Parathyroid adenoma (tissue), 2 donors: ENCODE results near the gene LIPC.

ENCODE experiments used
- H2AFZ ChIP-seq: fragments of 300-600 bp; sonication (generic); one replicate; pipeline ENCODE4 v1.7.0; 2017; ENCODE audit warnings: antibody characterized with exemption, mild to moderate bottlenecking
- H3K27ac ChIP-seq: fragments of 300-600 bp; sonication (generic); one replicate; pipeline ENCODE4 v1.7.0; 2017
- H3K27me3 ChIP-seq: fragments of 300-600 bp; sonication (generic); one replicate; pipeline ENCODE4 v1.7.0; 2017; ENCODE audit warnings: low read length; ENCODE audit not compliant: control insufficient read depth, insufficient read depth
- H3K36me3 ChIP-seq: fragments of 300-600 bp; sonication (generic); one replicate; pipeline ENCODE4 v1.7.0; 2017; ENCODE audit warnings: low read length; ENCODE audit not compliant: control insufficient read depth, insufficient read depth
- H3K4me1 ChIP-seq: fragments of 300-600 bp; sonication (generic); one replicate; pipeline ENCODE4 v1.7.0; 2017; ENCODE audit warnings: control low read depth
- H3K4me2 ChIP-seq: fragments of 300-600 bp; sonication (generic); one replicate; pipeline ENCODE4 v1.7.0; 2017; ENCODE audit warnings: low read length
- H3K4me3 ChIP-seq: fragments of 300-600 bp; sonication (generic); one replicate; pipeline ENCODE4 v1.7.0; 2017; ENCODE audit warnings: low read depth, low read length
- H3K79me2 ChIP-seq: fragments of 300-600 bp; sonication (generic); one replicate; pipeline ENCODE4 v1.7.0; 2017; ENCODE audit warnings: control low read depth
- H3K9ac ChIP-seq: fragments of 300-600 bp; sonication (generic); one replicate; pipeline ENCODE4 v1.7.0; 2017; ENCODE audit warnings: mild to moderate bottlenecking
- H3K9me3 ChIP-seq: fragments of 300-600 bp; sonication (generic); one replicate; pipeline ENCODE4 v1.7.0; 2017; ENCODE audit warnings: low read length; ENCODE audit not compliant: control insufficient read depth
- TF ChIP-seq, protein P1 (sequence below): fragments of 300-600 bp; sonication (generic); IDR thresholded peaks from one replicate; pipeline ENCODE4 v1.7.0; 2017; ENCODE audit warnings: antibody characterized with exemption, mild to moderate bottlenecking
- donor health status: primary hyperparathyroidism.

The LIPC gene

DNA sequence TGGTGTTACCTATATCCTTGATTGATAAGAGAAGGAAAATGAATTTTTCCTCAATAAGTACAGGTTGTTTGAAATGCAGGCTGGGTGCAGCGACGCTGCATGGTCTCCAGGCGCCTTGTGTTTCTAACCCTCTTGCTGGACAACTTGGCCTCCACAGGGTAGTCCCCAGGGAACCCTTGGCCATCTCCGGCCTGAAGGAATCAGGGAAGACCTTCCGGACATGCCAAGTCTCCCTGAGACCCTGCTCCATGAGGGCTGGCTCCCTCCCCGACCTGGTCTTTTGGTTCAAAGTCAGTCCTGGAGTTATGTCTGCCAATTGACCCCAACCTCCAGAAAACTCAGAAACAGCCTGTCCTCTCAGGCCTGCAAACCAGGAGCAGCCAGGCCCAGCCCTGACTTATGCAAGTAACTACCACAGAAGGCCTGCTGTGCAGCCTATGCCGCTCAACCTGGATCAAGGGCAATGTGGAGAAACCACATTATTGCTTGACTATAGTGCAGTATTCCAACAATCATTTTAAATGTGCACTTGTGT is 98.3 kb downstream of the LIPC start:
- Histone ChIP-seq H3K27ac (no peak overlapping the region), H3K9ac (no peak overlapping the region), H3K27me3 (no peaks in the 10 kb centered on the region), H3K4me2 (no peak overlapping the region), H3K4me3 (no peak overlapping the region), H3K36me3 (no peaks in the 10 kb centered on the region), H3K79me2 (no peaks in the 10 kb centered on the region), H3K9me3 (no peaks in the 10 kb centered on the region), H3K4me1 (peaks cover 4% of the 10 kb centered on the region), H2AFZ (no peak overlapping the region)
- TF ChIP-seq, protein P1, sequence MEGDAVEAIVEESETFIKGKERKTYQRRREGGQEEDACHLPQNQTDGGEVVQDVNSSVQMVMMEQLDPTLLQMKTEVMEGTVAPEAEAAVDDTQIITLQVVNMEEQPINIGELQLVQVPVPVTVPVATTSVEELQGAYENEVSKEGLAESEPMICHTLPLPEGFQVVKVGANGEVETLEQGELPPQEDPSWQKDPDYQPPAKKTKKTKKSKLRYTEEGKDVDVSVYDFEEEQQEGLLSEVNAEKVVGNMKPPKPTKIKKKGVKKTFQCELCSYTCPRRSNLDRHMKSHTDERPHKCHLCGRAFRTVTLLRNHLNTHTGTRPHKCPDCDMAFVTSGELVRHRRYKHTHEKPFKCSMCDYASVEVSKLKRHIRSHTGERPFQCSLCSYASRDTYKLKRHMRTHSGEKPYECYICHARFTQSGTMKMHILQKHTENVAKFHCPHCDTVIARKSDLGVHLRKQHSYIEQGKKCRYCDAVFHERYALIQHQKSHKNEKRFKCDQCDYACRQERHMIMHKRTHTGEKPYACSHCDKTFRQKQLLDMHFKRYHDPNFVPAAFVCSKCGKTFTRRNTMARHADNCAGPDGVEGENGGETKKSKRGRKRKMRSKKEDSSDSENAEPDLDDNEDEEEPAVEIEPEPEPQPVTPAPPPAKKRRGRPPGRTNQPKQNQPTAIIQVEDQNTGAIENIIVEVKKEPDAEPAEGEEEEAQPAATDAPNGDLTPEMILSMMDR, result no peak

DNA sequence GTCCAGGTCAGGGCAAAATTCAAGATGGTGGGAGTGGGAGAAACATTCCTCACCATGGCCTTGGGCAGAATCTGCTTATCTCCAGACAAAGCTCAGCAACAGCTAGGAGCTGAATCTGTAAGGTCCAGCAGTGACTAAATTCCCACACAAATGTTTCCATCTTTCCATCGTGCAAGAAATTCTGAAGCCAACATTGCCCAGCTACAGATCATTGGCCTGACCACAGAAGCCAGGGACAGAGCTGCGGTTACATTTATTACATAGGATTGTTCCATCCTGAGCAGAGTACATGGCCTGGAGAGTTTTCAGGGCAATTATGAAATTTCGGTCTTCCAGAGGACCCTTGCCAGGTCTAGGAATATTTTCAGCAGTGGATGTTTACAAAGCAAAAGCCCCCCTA is 100.3 kb downstream of the LIPC start:
- Histone ChIP-seq H3K4me3 (no peak overlapping the region), H3K9me3 (no peaks in the 10 kb centered on the region), H3K27ac (no peak overlapping the region), H2AFZ (no peak overlapping the region), H3K4me1 (peaks cover 4% of the 10 kb centered on the region), H3K4me2 (no peak overlapping the region), H3K36me3 (no peaks in the 10 kb centered on the region), H3K27me3 (no peaks in the 10 kb centered on the region), H3K79me2 (no peaks in the 10 kb centered on the region), H3K9ac (no peak overlapping the region)
- TF ChIP-seq, protein P1, result no peak

DNA sequence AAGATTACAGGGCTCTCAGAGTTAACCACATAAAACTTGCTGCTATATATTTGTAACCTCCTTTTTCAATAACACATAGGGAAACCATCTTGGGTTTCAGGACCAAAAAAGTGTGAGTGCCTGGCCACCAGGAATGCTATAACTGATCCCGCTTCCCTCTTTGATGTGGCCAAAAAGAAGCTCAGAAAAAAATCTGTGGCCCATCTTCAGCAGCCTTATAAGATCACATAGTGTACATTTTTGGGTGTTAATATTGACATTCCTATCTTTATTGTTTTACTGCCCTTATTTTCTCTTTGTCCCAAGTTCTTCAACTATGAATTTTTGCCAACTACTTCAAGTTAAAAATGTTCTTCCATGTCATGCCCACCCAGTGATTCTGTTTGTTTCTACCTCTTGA is 102.8 kb downstream of the LIPC start:
- H2AFZ ChIP-seq, result no peak overlapping the region
- H3K79me2 ChIP-seq, result no peaks in the 10 kb centered on the region
- no peak overlapping the region for H3K9ac ChIP-seq
- no peaks in the 10 kb centered on the region for H3K27me3 ChIP-seq
- no peak overlapping the region for H3K4me2 ChIP-seq
- H3K9me3 ChIP-seq, result no peaks in the 10 kb centered on the region
- H3K27ac ChIP-seq, result no peak overlapping the region
- no peaks in the 10 kb centered on the region for H3K4me1 ChIP-seq
- no peaks in the 10 kb centered on the region for H3K36me3 ChIP-seq
- TF ChIP-seq, protein P1, result no peak
- H3K4me3 ChIP-seq, result no peak overlapping the region

DNA sequence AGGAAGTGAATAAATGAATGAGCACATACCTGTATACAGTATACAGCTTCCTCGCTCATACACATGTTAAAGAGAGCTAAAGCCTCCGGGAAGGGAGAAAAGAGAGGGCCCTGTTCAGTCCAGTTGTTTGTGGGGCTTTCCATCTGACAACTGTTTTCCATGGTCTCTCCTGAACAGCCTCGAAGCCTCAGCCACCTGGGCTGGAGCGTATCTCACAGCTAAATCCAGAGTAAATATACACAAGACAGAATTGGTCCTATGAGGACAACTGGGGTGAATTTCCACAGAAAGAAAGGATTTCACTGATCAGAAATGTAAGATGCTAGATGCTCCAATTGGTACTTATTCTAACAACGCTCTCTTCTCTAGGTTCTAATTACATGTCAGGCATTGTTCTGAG is 103.5 kb downstream of the LIPC start:
- TF ChIP-seq, protein P1, result no peak
- Histone ChIP-seq H3K27me3 (no peaks in the 10 kb centered on the region), H3K79me2 (no peaks in the 10 kb centered on the region), H3K4me1 (no peaks in the 10 kb centered on the region), H3K36me3 (no peaks in the 10 kb centered on the region), H3K4me2 (no peak overlapping the region), H3K9me3 (no peaks in the 10 kb centered on the region), H3K4me3 (no peak overlapping the region), H3K27ac (no peak overlapping the region), H2AFZ (no peak overlapping the region), H3K9ac (no peak overlapping the region)

DNA sequence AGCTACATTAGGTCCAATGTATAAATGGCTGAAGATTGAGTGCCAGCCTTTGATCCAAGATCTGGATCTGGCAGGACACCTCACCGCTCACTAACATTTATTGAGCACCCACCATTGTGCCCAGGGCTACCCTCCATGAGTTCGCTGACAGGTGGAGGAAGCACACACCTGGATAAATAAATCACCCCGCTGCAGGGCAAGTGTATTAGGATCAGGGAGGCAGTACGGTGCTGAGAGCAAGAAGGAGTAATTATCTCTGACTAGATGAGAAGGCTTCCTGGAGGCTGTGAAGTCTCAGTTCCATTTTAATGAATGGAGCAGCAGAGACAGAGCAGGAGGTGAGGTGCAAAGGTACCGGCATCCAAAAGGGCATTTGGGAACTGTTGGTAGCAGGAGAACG is 104.1 kb downstream of the LIPC start:
- H3K27ac ChIP-seq, result no peak overlapping the region
- H3K4me3 ChIP-seq, result no peak overlapping the region

More for the DNA sequence above, 104.1 kb downstream of the LIPC start:
- Histone ChIP-seq H3K9me3 (no peaks in the 10 kb centered on the region), H3K36me3 (no peaks in the 10 kb centered on the region), H3K27me3 (no peaks in the 10 kb centered on the region), H3K79me2 (no peaks in the 10 kb centered on the region), H3K9ac (no peak overlapping the region), H3K4me1 (no peaks in the 10 kb centered on the region), H3K4me2 (no peak overlapping the region), H2AFZ (no peak overlapping the region)
- TF ChIP-seq, protein P1, result no peak
